ENCODE data around the gene MAP3K5. TPM values are rescaled to one million over a fixed set of nuclear protein-coding genes. Genes with fewer than 3 reads are reported as not detected.

The MAP3K5 gene
- total RNA-seq, 2 experiments from 2014 or later: 6.7 to 7.3 TPM

DNA sequence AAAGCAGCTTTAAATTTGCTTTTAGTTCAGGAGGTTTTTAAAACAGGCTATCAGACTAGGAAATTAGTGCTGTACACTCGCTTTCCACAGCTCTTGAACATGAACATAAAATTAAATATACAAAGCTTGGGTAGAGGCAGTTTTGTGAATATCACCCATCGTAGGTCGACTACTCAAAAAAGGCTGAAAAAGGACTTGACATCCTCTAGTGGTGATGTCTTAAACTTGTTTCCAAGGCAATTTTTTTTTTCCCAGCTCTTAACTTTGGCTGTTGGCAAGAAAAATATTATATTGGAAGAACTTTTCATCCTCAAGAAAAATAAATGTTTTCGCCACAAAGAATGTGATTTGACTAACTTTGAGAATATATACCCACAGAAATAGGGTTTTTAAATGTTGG is 244.9 kb downstream of the MAP3K5 start:
- POLR2A ChIA-PET: interaction anchor here (0.6 kb wide), 1 partner anchor 1728 kb away, joined by 9 read pairs; no protein-coding TSS in a partner anchor
- Mint-ChIP-seq H3K27me3 (peaks cover 50% of the 10 kb centered on the region), H3K9me3 (ENCODE audit: low read depth) (no peaks in the 10 kb centered on the region), H3K4me3 (no peak overlapping the region), H3K4me1 (peaks cover 4% of the 10 kb centered on the region), H3K36me3 (ENCODE audit: low read depth) (no peaks in the 10 kb centered on the region), H3K27ac (no peak overlapping the region)
- DNase-seq (no peak), ATAC-seq (no peak)
- intact Hi-C loops (cut with DNase I, micrococcal nuclease): no loop called here
- CTCF ChIA-PET: interaction anchor here (0.7 to 2.0 kb wide), 7 partner anchors 8 to 230 kb away, joined by 3 to 13 read pairs (median 3); no protein-coding TSS in a partner anchor

DNA sequence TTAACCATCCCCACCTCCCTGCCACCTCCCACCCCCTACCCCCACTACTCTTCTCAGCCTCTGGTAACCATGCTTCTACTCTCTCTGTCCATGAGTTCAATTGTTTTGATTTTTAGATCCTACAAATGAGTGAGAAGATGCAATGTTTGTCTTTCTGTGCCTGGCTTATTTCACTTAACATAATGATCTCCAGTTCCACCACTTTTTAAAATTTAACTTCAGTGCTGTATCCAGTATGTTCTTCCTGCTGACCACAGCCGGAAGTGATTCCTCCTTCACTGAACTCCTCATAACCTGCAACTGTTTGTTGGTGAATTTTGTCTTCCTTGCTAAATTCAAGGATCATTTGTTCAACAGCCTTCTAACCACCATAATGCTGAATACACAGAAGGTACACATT is 245.9 kb downstream of the MAP3K5 start:
- Mint-ChIP-seq H3K27ac (no peak overlapping the region), H3K4me3 (no peak overlapping the region), H3K4me1 (peaks cover 4% of the 10 kb centered on the region), H3K9me3 (ENCODE audit: low read depth) (no peaks in the 10 kb centered on the region), H3K27me3 (peaks cover 44% of the 10 kb centered on the region), H3K36me3 (ENCODE audit: low read depth) (no peaks in the 10 kb centered on the region)
- no peak for DNase-seq
- intact Hi-C loops (cut with DNase I, micrococcal nuclease): no loop called here
- ATAC-seq: no peak
- CTCF ChIA-PET: interaction anchor here (2.0 kb wide), 1 partner anchor 20 kb away, joined by 13 read pairs; no protein-coding TSS in a partner anchor
- POLR2A ChIA-PET: no interaction called here

DNA sequence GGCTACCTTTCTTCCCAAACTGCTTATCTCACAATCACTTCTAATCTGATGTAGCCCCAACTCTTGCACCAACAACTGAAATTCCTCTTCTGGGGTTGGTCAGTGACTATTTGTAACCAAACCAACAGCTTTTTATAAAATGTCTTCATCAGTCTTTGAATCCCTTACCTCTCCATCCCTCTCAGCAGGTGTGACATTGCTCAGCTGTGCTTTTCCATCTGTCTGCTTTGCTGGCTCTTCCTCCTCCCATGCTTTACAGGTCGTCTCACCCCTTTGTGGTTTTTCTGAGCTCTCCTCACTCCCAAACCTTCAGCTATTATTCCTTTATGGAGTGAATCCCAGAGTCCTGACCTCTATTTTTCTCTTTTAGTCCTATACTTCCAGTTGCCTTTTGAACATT is 248.0 kb downstream of the MAP3K5 start:
- Mint-ChIP-seq H3K27ac (no peak overlapping the region), H3K27me3 (peaks cover 38% of the 10 kb centered on the region), H3K36me3 (ENCODE audit: low read depth) (no peaks in the 10 kb centered on the region), H3K4me3 (no peak overlapping the region), H3K4me1 (peaks cover 3% of the 10 kb centered on the region), H3K9me3 (ENCODE audit: low read depth) (no peaks in the 10 kb centered on the region)
- no peak for ATAC-seq
- ChIA-PET CTCF (no interaction called here), POLR2A (no interaction called here)
- no peak for DNase-seq
- intact Hi-C loops (cut with DNase I, micrococcal nuclease): no loop called here

DNA sequence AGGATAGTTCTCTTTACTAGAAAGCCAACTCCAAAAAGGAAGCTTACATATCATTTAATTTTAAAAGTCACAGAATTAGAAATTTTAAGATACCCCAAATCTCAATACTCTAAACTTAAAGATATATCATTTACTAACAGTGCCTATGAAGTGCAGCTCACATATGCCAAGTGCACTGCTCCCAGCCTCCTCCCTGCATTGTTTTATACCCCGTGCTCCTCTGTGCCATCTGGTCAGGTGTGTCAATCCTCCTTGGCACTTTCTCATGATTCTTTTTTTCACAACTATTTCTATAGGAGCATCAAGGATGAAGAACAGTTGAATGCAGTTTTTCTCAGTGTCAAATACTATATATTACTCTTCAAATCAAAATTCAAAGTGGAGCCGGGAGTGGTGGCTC is 250.9 kb downstream of the MAP3K5 start:
- intact Hi-C loops (cut with DNase I, micrococcal nuclease): no loop called here
- ChIA-PET CTCF (interaction anchor here (0.5 to 1.3 kb wide), 3 partner anchors 11 to 96 kb away, joined by 3 to 4 read pairs (median 3); no protein-coding TSS in a partner anchor), POLR2A (no interaction called here)
- DNase-seq (no peak), ATAC-seq (no peak)
- Mint-ChIP-seq H3K9me3 (ENCODE audit: low read depth) (no peaks in the 10 kb centered on the region), H3K27me3 (peaks cover 21% of the 10 kb centered on the region), H3K4me1 (no peaks in the 10 kb centered on the region), H3K36me3 (ENCODE audit: low read depth) (no peaks in the 10 kb centered on the region), H3K4me3 (no peak overlapping the region), H3K27ac (no peak overlapping the region)

DNA sequence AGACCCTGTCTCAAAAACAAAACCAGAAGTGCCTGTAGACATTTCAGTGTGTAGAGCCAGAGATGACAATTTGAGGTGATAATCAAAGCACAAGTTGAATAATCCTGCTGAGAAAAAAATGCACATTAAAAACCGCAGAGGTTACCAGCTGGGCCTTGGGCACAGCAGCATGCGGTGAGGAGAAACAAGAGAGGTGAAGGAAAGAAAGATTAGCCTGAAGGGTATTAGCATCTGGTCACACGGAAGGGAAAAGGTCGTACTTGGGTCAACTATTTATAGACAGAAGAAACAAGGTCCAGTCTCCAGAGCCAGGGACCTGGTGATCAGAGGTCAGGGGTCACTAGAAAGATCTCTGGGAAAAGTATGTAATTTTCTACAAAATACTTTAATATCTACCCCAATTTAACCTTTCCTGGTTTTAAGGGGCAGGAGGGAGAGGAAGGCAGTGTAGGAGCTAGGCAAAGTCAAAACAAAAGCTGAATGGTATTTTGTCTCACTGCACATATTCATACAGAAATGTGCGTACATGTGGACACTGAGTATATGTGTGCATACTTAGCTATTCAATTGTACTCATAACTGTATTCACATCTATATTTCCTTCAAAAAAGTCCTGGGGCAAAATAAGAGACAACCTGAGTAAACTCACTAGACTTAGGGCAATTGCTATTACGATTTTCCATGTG is 252.2 kb downstream of the MAP3K5 start:
- Mint-ChIP-seq H3K27me3 (peaks cover 11% of the 10 kb centered on the region), H3K36me3 (ENCODE audit: low read depth) (no peaks in the 10 kb centered on the region), H3K4me3 (no peak overlapping the region), H3K27ac (no peak overlapping the region), H3K9me3 (ENCODE audit: low read depth) (no peaks in the 10 kb centered on the region), H3K4me1 (no peaks in the 10 kb centered on the region)
- CTCF ChIA-PET: interaction anchor here (0.7 to 1.2 kb wide), 2 partner anchors 10 to 12 kb away, joined by 4 to 6 read pairs; partner anchors contain the start of gene MAP7
- intact Hi-C loops (cut with DNase I, micrococcal nuclease): no loop called here
- DNase-seq: no peak
- POLR2A ChIA-PET: no interaction called here
- ATAC-seq: no peak

DNA sequence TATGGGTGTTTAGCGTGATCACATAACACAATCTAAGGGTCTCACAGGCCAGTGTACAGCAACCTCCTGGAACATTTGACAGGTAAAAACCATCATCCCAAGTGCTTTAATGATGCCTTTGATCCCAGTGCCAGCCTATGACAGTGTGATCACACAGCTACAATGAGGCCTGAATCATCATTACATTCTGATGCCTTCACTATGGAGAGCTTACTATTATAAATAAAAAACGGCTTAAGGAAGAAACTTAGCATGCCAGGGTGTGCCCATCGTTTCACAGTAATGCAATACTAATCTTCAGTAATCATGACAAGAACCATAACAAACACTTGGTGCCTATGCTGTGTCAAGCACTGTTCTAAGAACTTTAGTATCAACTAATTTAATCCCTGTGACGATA is 253.4 kb downstream of the MAP3K5 start:
- DNase-seq (no peak), ATAC-seq (no peak)
- ChIA-PET POLR2A (interaction anchor here (0.6 kb wide), 1 partner anchor 807 kb away, joined by 9 read pairs; no protein-coding TSS in a partner anchor), CTCF (interaction anchor here (0.6 to 1.2 kb wide), 3 partner anchors 8 to 1149 kb away, joined by 3 to 6 read pairs (median 3); partner anchors contain the start of gene MAP7)
- H3K27me3 Mint-ChIP-seq: peaks cover 6% of the 10 kb centered on the region
- no peak overlapping the region for H3K27ac Mint-ChIP-seq
- H3K36me3 Mint-ChIP-seq (ENCODE audit: low read depth): no peaks in the 10 kb centered on the region
- intact Hi-C loops (cut with DNase I, micrococcal nuclease): no loop called here
- H3K9me3 Mint-ChIP-seq (ENCODE audit: low read depth): no peaks in the 10 kb centered on the region
- no peak overlapping the region for H3K4me3 Mint-ChIP-seq
- H3K4me1 Mint-ChIP-seq: no peaks in the 10 kb centered on the region

DNA sequence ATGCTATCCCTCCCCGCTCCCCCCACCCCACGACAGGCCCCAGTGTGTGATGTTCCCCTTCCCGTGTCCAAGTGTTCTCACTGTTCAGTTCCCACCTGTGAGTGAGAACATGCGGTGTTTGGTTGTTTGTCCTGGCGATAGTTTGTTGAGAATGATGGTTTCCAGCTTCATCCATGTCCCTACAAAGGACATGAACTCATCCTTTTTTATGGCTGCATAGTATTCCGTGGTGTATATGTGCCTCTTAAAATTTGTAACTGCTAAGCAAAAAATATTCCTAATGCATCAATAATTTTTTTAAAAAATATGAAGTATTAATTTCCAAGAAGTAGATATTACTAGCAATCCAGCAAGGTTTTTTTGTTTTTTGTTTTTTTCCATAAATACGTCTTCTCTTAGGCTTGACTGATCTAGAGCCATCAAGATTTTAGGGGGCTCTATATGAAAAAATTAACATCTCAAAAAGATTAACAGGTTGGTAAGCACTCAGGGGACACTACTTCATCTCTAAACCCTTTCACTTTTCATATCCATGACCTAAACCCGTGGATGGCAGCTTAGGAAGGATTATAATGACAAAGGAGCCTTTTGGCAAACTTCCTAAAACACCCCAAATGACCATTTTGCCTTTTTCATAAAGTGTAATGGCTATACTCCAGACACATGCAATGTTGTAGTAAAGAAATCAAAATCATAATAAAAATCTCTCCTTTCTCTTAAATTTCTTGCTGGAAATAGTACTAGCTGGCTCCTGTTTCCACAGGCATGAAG is 256.2 kb downstream of the MAP3K5 start:
- peaks cover 3% of the 10 kb centered on the region for H3K27me3 Mint-ChIP-seq
- H3K4me3 Mint-ChIP-seq: no peak overlapping the region
- ChIA-PET POLR2A (no interaction called here), CTCF (interaction anchor here (0.7 kb wide), 1 partner anchor 11 kb away, joined by 3 read pairs; no protein-coding TSS in a partner anchor)
- H3K9me3 Mint-ChIP-seq (ENCODE audit: low read depth): no peaks in the 10 kb centered on the region
- no peak for ATAC-seq
- H3K27ac Mint-ChIP-seq: no peak overlapping the region
- DNase-seq: no peak
- no peaks in the 10 kb centered on the region for H3K4me1 Mint-ChIP-seq
- intact Hi-C loops (cut with DNase I, micrococcal nuclease): no loop called here
- no peaks in the 10 kb centered on the region for H3K36me3 Mint-ChIP-seq (ENCODE audit: low read depth)

DNA sequence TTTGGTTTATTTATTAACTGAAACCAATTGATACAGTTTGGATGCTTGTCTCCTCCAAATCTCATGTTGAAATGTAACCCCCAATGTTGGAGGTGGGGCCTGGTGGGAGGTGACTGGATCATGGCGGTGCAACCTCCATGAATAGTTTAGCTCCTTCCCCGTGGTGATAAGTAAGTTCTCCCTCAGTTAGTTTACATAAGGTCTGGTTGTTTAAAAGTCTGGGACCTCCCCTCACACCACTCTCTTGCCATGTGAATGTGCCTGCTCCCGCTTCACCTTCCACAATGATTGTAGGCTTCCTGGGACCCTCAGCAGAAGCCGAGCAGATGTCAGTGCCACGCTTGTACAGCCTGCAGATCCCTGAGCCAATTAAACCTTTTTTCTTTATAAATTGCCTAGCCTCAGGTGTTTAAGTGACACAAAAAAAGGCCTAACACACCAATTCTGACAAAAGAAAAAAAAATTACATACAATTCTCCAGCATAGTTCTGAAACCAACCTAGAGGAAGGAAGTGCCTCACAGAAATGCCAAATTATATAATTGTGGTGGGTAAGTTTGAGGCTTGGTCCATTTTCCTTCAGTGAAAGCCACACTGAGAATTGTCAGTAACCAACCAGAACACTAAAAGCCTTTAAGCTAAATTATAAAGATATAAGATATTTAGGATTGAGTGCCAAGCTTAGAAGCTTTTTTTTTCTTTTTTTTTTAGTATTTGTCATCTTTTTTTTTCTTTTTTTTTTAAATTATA is 257.1 kb downstream of the MAP3K5 start:
- intact Hi-C loops (cut with DNase I, micrococcal nuclease): no loop called here
- POLR2A ChIA-PET: interaction anchor here (0.6 kb wide), 1 partner anchor 25 kb away, joined by 7 read pairs; no protein-coding TSS in a partner anchor
- DNase-seq: no peak
- CTCF ChIA-PET: interaction anchor here (0.6 to 0.9 kb wide), 3 partner anchors 14 to 362 kb away, joined by 3 read pairs; no protein-coding TSS in a partner anchor
- Mint-ChIP-seq H3K4me1 (no peaks in the 10 kb centered on the region), H3K36me3 (ENCODE audit: low read depth) (no peaks in the 10 kb centered on the region), H3K4me3 (no peak overlapping the region), H3K27ac (no peak overlapping the region), H3K27me3 (peaks cover 3% of the 10 kb centered on the region), H3K9me3 (ENCODE audit: low read depth) (no peaks in the 10 kb centered on the region)
- ATAC-seq: no peak

DNA sequence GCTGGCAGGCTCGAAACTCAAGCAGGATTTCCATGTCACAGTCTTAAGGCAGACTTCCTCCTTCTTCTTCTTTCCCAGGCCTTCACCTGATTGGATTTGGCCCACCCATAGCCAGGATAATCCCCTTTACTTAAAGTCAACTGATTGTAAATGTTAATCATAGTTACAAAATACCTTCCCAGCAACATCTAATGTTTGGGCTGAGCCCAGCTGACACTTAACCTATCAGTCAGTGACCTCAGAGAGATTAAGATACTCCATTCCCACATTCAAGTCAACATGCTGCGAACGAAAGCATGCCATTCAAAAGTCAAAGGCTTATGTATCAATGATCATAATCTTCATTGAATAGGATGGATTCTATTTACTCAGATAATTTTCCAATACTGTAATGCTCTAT is 258.0 kb downstream of the MAP3K5 start:
- no peak overlapping the region for H3K27ac Mint-ChIP-seq
- H3K27me3 Mint-ChIP-seq: peaks cover 3% of the 10 kb centered on the region
- DNase-seq (no peak), ATAC-seq (no peak)
- no peaks in the 10 kb centered on the region for H3K4me1 Mint-ChIP-seq
- no peaks in the 10 kb centered on the region for H3K9me3 Mint-ChIP-seq (ENCODE audit: low read depth)
- POLR2A ChIA-PET: no interaction called here
- H3K4me3 Mint-ChIP-seq: no peak overlapping the region
- H3K36me3 Mint-ChIP-seq (ENCODE audit: low read depth): no peaks in the 10 kb centered on the region
- intact Hi-C loops (cut with DNase I, micrococcal nuclease): no loop called here
- CTCF ChIA-PET: interaction anchor here (0.6 to 0.7 kb wide), 2 partner anchors 13 to 26 kb away, joined by 3 read pairs; no protein-coding TSS in a partner anchor

DNA sequence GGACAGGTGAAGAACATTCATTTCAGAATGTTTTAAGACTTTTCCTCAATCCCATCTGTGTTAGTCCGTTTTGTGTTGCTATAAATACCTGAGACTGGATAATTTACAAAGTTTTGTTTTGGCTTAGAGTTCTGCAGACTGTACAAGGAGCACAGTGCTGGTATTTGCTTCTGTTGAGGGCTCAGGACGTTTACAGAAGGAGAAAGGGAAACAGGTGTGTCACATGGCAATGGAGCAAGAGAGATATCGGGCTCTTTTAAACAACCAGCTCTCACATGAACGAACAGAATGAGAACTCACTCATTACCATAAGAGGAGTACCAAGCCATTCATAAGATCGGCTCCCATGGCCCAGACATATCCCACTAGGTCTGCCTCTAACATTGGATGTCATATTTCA is 258.8 kb downstream of the MAP3K5 start:
- POLR2A ChIA-PET: no interaction called here
- DNase-seq (no peak), ATAC-seq (no peak)
- H3K4me1 Mint-ChIP-seq: no peaks in the 10 kb centered on the region
- CTCF ChIA-PET: no interaction called here
- H3K27ac Mint-ChIP-seq: no peak overlapping the region
- no peaks in the 10 kb centered on the region for H3K36me3 Mint-ChIP-seq (ENCODE audit: low read depth)
- intact Hi-C loops (cut with DNase I, micrococcal nuclease): no loop called here
- peaks cover 3% of the 10 kb centered on the region for H3K27me3 Mint-ChIP-seq
- H3K4me3 Mint-ChIP-seq: no peak overlapping the region
- H3K9me3 Mint-ChIP-seq (ENCODE audit: low read depth): no peaks in the 10 kb centered on the region

DNA sequence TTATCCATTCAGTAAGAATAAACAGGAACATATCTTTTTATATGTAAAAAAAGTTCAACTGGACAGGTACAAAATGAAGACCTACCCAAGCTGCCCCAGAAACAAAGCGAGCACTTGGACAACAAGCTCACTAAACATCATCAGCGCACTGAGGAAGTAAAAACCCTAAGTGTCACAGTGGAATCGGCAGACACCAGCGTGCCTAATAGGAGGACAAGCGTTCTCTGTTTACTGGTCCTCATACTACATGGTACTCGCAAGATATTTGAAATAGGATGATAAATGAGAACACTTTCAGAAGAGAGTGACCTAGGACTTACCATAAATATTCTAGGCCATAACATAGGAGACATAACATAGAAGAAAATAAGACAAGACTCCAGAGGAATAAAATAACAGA is 260.2 kb downstream of the MAP3K5 start:
- Mint-ChIP-seq H3K4me3 (no peak overlapping the region), H3K36me3 (ENCODE audit: low read depth) (no peaks in the 10 kb centered on the region), H3K9me3 (ENCODE audit: low read depth) (no peaks in the 10 kb centered on the region), H3K27ac (no peak overlapping the region), H3K27me3 (peaks cover 5% of the 10 kb centered on the region), H3K4me1 (no peaks in the 10 kb centered on the region)
- ATAC-seq (no peak), DNase-seq (no peak)
- CTCF ChIA-PET: no interaction called here
- POLR2A ChIA-PET: no interaction called here
- intact Hi-C loops (cut with DNase I, micrococcal nuclease): no loop called here

All from activated CD4-positive, alpha-beta T cell treated with anti-CD3 and anti-CD28 coated beads for 36 hours (primary cell).